Measurements from ENCODE around the gene RORC.

DNA sequence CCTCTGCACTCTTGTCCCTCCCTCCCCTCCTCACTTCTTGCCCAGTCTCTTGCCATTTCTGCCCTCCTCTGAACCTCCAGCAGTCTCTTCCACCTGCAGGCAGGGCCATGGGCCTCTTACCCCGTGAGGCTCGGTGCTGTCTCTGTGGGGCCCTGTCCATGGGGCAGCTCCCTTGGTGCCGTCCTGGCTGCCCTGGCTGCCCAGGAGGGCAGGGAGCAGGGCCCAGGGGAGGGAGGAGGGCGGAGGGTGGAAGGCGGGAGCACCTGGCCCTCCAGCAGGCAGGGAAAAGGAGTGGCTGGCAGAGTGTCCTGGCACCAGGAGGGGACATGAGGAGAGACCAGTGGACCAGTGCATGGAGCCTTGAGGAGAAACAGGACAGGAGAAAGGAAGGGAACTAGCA is at the start of gene RORC:
- TF ChIP-seq, protein P1, sequence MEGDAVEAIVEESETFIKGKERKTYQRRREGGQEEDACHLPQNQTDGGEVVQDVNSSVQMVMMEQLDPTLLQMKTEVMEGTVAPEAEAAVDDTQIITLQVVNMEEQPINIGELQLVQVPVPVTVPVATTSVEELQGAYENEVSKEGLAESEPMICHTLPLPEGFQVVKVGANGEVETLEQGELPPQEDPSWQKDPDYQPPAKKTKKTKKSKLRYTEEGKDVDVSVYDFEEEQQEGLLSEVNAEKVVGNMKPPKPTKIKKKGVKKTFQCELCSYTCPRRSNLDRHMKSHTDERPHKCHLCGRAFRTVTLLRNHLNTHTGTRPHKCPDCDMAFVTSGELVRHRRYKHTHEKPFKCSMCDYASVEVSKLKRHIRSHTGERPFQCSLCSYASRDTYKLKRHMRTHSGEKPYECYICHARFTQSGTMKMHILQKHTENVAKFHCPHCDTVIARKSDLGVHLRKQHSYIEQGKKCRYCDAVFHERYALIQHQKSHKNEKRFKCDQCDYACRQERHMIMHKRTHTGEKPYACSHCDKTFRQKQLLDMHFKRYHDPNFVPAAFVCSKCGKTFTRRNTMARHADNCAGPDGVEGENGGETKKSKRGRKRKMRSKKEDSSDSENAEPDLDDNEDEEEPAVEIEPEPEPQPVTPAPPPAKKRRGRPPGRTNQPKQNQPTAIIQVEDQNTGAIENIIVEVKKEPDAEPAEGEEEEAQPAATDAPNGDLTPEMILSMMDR (IDR thresholded peaks at IDR 0.05) = no peak
- no peak for TF ChIP-seq POLR2A (IDR thresholded peaks at IDR 0.05)

Measured in testis (tissue), 2 donors.